Endothelial cell of umbilical vein (primary cell): ENCODE results near the gene CDCA5. TPM values are rescaled to one million over a fixed set of nuclear protein-coding genes. Genes with fewer than 3 reads are reported as not detected.

Experiments used
- BruUV-seq: library from RNA; stranded (reverse); fragments of 400-500 nt; replicated peaks from 2 replicates; lab custom pipeline; 2021; lab: Mats Ljungman, UMichigan
- CTCF ChIA-PET: fragments of 300-600, 350-600 bp; sonication (Branson Sonifier 250); formaldehyde crosslinking; loops from one replicate; lab custom pipeline; 2021; ENCODE audit warnings: antibody characterized with exemption, inconsistent platforms; lab: Charles Lee
- POLR2A ChIA-PET: fragments of 300-600, 350-600 bp; sonication (Branson Sonifier 250); formaldehyde crosslinking; loops from one replicate; lab custom pipeline; 2021; ENCODE audit warnings: antibody characterized with exemption, inconsistent platforms; lab: Charles Lee
- DNase-seq: peaks from one replicate; pipeline ENCODE4 v3.0.0-alpha.2; 2011; ENCODE audit warnings: low read depth, low spot score
- FAIRE-seq: peaks from 2 replicates; lab custom pipeline; 2011; peaks lifted over from hg19 to GRCh38; lab: Jason Lieb, UNC
- H2AFZ ChIP-seq: 2 replicates; pipeline ENCODE4 v1.6.0; 2012; ENCODE audit warnings: low read depth, low read length, control low read depth, inconsistent platforms
- H3K27ac ChIP-seq: 2 replicates; pipeline ENCODE4 v1.5.1; 2011; ENCODE audit warnings: low read depth, mild to moderate bottlenecking, control low read depth, low read length, moderate library complexity; ENCODE audit not compliant: insufficient read depth
- H3K27me3 ChIP-seq, 2 experiments: 2 replicates each; pipeline versions ENCODE4 v1.6.0 to v1.6.1; 2011; ENCODE audit warnings: low read length in 2 of 2, mixed read lengths in 1 of 2; ENCODE audit not compliant: control insufficient read depth in 2 of 2, insufficient read depth in 2 of 2
- H3K36me3 ChIP-seq, 2 experiments: 2 replicates in 1 of 2; 3 replicates in 1 of 2; pipeline ENCODE4 v1.5.1; 2011; ENCODE audit warnings: low read length in 2 of 2, mild to moderate bottlenecking in 1 of 2, moderate library complexity in 1 of 2; ENCODE audit not compliant: control insufficient read depth in 2 of 2, insufficient read depth in 2 of 2; ENCODE audit errors: extremely low read depth in 1 of 2
- H3K4me1 ChIP-seq: 3 replicates; pipeline ENCODE4 v1.5.1; 2011; ENCODE audit warnings: mild to moderate bottlenecking, low read length; ENCODE audit not compliant: control insufficient read depth, insufficient read depth; ENCODE audit errors: extremely low read depth
- H3K4me2 ChIP-seq: 2 replicates; pipeline ENCODE4 v1.6.1; 2011; ENCODE audit warnings: low read length, control low read depth, mixed read lengths; ENCODE audit not compliant: insufficient read depth
- H3K4me3 ChIP-seq, 3 experiments: fragments of 200-600 bp in 1 of 3; sonication (generic), shearing (Covaris generic) in 1 of 3; replicated peaks in 1 of 3; 2 replicates each; pipeline ENCODE4 v1.5.1; 2011 to 2016; ENCODE audit warnings: control low read depth in 3 of 3, low read length in 3 of 3, mild to moderate bottlenecking in 2 of 3, inconsistent platforms in 1 of 3, low read depth in 1 of 3, moderate library complexity in 1 of 3; ENCODE audit not compliant: insufficient read depth in 1 of 3
- H3K79me2 ChIP-seq: 2 replicates; pipeline ENCODE4 v1.6.0; 2012; ENCODE audit warnings: low read length, inconsistent platforms; ENCODE audit not compliant: control insufficient read depth, insufficient read depth
- H3K9ac ChIP-seq: replicated peaks from 2 replicates; pipeline ENCODE3; 2011; ENCODE audit warnings: low read length, control low read depth; ENCODE audit not compliant: insufficient read depth; ENCODE audit errors: extremely low read depth
- H3K9me1 ChIP-seq: replicated peaks from 3 replicates; pipeline ENCODE4 v1.6.0; 2011; ENCODE audit warnings: mild to moderate bottlenecking, low read length; ENCODE audit not compliant: control insufficient read depth, insufficient read depth; ENCODE audit errors: extremely low read depth
- H3K9me3 ChIP-seq: replicated peaks from 2 replicates; pipeline ENCODE4 v1.5.1; 2012; ENCODE audit warnings: low read length, inconsistent platforms; ENCODE audit not compliant: control insufficient read depth, insufficient read depth
- H4K20me1 ChIP-seq: replicated peaks from 2 replicates; pipeline ENCODE3; 2011; ENCODE audit warnings: mild to moderate bottlenecking, low read length; ENCODE audit not compliant: control insufficient read depth, insufficient read depth; ENCODE audit errors: extremely low read depth
- EZH2 ChIP-seq: IDR thresholded peaks from 2 replicates; pipeline ENCODE4 v1.6.1; 2012; ENCODE audit warnings: borderline replicate concordance, low read depth, mild to moderate bottlenecking, moderate library complexity, low read length, inconsistent platforms; ENCODE audit not compliant: severe bottlenecking
- FOS ChIP-seq: IDR thresholded peaks from 2 replicates; pipeline ENCODE4 v1.6.1; 2011; ENCODE audit warnings: mild to moderate bottlenecking, low read length, moderate library complexity, borderline replicate concordance; ENCODE audit not compliant: insufficient read depth
- GATA2 ChIP-seq: IDR thresholded peaks from 2 replicates; pipeline ENCODE4 v1.7.0; 2011; ENCODE audit warnings: low read depth, mild to moderate bottlenecking, moderate library complexity, mixed read lengths, low read length; ENCODE audit not compliant: insufficient read length, insufficient read depth
- JUN ChIP-seq: IDR thresholded peaks from 2 replicates; pipeline ENCODE4 v1.6.1; 2011; ENCODE audit warnings: borderline replicate concordance, low read depth; ENCODE audit not compliant: insufficient read length, insufficient read depth
- MYC ChIP-seq: IDR thresholded peaks from one replicate; pipeline ENCODE4 v1.6.1; 2011; ENCODE audit warnings: mild to moderate bottlenecking, low read depth, low read length
- POLR2A ChIP-seq: IDR thresholded peaks from 2 replicates; pipeline ENCODE4 v1.6.1; 2012; ENCODE audit warnings: low read depth, mild to moderate bottlenecking, control low read depth, low read length
- POLR2AphosphoS5 ChIP-seq: IDR thresholded peaks from 2 replicates; pipeline ENCODE4 v1.6.1; 2012; ENCODE audit warnings: low read depth, mild to moderate bottlenecking, control low read depth, low read length, moderate library complexity; ENCODE audit not compliant: insufficient read depth
- dilution Hi-C: fragments of 300-500 bp; cut with MboI; formaldehyde crosslinking; loops from one replicate; pipeline ENCODE4 v1.15.0; 2019; ENCODE audit warnings: low sequenced_read_pairs; ENCODE audit not compliant: extremely low pct_ligation_motif_present
- intact Hi-C: fragments of 100-400 bp; cut with micrococcal nuclease; formaldehyde crosslinking; loops from one replicate; pipeline ENCODE4 v1.10.0; 2022
- polyA plus RNA-seq, 4 experiments: library from polyadenylated mRNA; depleted of rRNA in 3 of 4; stranded (reverse) in 3 of 4; unstranded in 1 of 4; fragments of >200 nt; gene quantifications; 2 replicates each; pipeline versions ENCODE4 v1.2.1 to v1.2.3, GENCODE V29; 2011 to 2012; ENCODE audit warnings: missing spikeins in 1 of 4
- total RNA-seq: library from RNA; stranded (reverse); gene quantifications from 2 replicates; pipeline ENCODE4 v1.2.3, GENCODE V29; 2021
- TF ChIP-seq, protein P1 (sequence below): IDR thresholded peaks from 2 replicates; pipeline ENCODE4 v1.6.1; 2011; ENCODE audit not compliant: insufficient read depth, insufficient read length

The CDCA5 gene
- total and polyA plus RNA-seq, 2 donors (not counting 3 experiments of a cell fraction or from before 2014, with no cell fraction given), result 16.4 to 35.7 TPM

- ChIA-PET POLR2A (no interaction called here), CTCF (no interaction called here)
- H3K4me2 ChIP-seq, result no peak overlapping the region
- dilution Hi-C loops, result no loop called here
- BruUV-seq, result no TSS peak
- H4K20me1 ChIP-seq, result no peaks in the 10 kb centered on the region
- no peaks in the 10 kb centered on the region for H3K27me3 ChIP-seq
- H3K4me3 ChIP-seq, result no peak overlapping the region
- TF ChIP-seq JUN, result no peak
- TF ChIP-seq MYC, result no peak
- no peak for TF ChIP-seq EZH2
- no peak for TF ChIP-seq POLR2AphosphoS5
- no peak for TF ChIP-seq POLR2A
- TF ChIP-seq GATA2, result no peak
- H2AFZ ChIP-seq, result no peak overlapping the region
- no peaks in the 10 kb centered on the region for H3K9me1 ChIP-seq
- H3K27ac ChIP-seq, result no peak overlapping the region
- H3K79me2 ChIP-seq, result peaks cover 6% of the 10 kb centered on the region
- peaks cover 0 to 18% of the 10 kb centered on the region in 2 experiments for H3K36me3 ChIP-seq
- H3K4me1 ChIP-seq, result peaks cover 7% of the 10 kb centered on the region
- DNase-seq (no peak), FAIRE-seq (no peak)
- H3K9me3 ChIP-seq, result no peaks in the 10 kb centered on the region
- intact Hi-C loops, result no loop called here
- no peak overlapping the region for H3K9ac ChIP-seq
These were observed 23.2 kb upstream of the CDCA5 start for GRCh38 chr11:65107078-65107477.

GRCh38 chr11:65104628-65105027 is 20.8 kb upstream of the CDCA5 start:
- DNase-seq, result no peak
- Histone ChIP-seq H3K9ac (no peak overlapping the region), H3K27ac (no peak overlapping the region), H3K9me3 (no peaks in the 10 kb centered on the region), H3K36me3 (peaks cover 0 to 14% of the 10 kb centered on the region in 2 experiments), H2AFZ (no peak overlapping the region), H4K20me1 (no peaks in the 10 kb centered on the region), H3K9me1 (no peaks in the 10 kb centered on the region), H3K4me1 (peaks cover 4% of the 10 kb centered on the region), H3K4me3 (no peak overlapping the region), H3K27me3 (no peaks in the 10 kb centered on the region), H3K4me2 (no peak overlapping the region), H3K79me2 (peaks cover 8% of the 10 kb centered on the region)
- intact Hi-C loops, result no loop called here
- ChIA-PET POLR2A (no interaction called here), CTCF (interaction anchor here (3.5 kb wide), 1 partner anchor 7 kb away, joined by 22 read pairs; the partner anchor contains the start of gene TM7SF2)
- no peak for FAIRE-seq
- BruUV-seq, result no TSS peak
- dilution Hi-C loops, result no loop called here
- TF ChIP-seq POLR2AphosphoS5 (no peak), JUN (no peak), FOS (no peak), GATA2 (no peak), MYC (no peak)
- TF ChIP-seq, protein P1, sequence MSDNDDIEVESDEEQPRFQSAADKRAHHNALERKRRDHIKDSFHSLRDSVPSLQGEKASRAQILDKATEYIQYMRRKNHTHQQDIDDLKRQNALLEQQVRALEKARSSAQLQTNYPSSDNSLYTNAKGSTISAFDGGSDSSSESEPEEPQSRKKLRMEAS, result no peak
